ENCODE measurements around the gene GLOD4.

DNA sequence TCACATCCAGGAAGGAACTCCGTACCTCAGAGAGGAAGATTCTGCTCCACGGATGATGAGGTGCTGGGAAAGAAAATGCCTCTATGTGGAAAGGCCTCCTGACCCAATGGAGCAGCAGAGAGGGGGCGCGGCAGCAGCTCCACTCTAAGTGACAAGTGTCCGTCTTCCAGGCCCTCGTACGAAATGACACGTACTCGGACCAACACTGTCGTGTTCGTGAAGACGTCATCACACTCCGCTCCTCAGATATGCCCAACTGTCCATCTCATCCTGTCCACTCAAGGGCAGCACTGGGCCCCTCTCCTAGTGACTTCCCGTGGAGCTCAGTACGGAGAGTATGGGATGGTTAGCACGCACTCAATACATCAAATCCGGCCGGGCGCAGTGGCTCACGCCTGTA is 32.3 kb upstream of the GLOD4 start:
- TF ChIP-seq, protein P1, sequence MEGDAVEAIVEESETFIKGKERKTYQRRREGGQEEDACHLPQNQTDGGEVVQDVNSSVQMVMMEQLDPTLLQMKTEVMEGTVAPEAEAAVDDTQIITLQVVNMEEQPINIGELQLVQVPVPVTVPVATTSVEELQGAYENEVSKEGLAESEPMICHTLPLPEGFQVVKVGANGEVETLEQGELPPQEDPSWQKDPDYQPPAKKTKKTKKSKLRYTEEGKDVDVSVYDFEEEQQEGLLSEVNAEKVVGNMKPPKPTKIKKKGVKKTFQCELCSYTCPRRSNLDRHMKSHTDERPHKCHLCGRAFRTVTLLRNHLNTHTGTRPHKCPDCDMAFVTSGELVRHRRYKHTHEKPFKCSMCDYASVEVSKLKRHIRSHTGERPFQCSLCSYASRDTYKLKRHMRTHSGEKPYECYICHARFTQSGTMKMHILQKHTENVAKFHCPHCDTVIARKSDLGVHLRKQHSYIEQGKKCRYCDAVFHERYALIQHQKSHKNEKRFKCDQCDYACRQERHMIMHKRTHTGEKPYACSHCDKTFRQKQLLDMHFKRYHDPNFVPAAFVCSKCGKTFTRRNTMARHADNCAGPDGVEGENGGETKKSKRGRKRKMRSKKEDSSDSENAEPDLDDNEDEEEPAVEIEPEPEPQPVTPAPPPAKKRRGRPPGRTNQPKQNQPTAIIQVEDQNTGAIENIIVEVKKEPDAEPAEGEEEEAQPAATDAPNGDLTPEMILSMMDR (IDR thresholded peaks at IDR 0.05) = no peak
- TF ChIP-seq POLR2A (IDR thresholded peaks at IDR 0.05) = no peak
